GM21447 (cell line): Measurements from ENCODE around the gene BBOX1.
"Not testable (repeated sequence)": the region's sequence is repeated elsewhere in the genome, so short reads cannot be mapped to it uniquely, and the experiment has no call there.

Experiments
- ATAC-seq: cut with Tn5 transposase; IDR thresholded peaks from one replicate; pipeline ENCODE4 v1.9.1; 2021; ENCODE audit not compliant: unreplicated experiment

The BBOX1 gene

DNA sequence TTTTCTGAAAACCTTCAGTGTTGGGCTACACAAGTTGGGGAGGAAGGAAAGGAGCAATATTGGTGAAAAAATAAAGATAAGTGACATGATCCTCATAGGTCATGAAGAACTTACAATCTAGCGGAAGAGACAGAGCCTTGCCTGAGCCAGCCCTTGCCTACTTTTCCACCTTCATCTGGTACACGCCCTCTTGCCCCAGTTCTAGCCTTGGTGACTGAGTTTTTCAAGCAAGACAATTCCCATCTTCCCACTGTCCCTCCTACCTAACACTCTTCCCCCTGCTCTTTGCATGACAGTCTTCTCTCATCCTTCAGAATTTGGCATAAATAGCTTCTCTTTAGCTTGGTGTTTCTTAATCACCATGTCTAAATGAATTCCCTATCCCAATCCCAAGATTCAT, 42.6 kb downstream of the BBOX1 start:
- ATAC-seq: no peak

DNA sequence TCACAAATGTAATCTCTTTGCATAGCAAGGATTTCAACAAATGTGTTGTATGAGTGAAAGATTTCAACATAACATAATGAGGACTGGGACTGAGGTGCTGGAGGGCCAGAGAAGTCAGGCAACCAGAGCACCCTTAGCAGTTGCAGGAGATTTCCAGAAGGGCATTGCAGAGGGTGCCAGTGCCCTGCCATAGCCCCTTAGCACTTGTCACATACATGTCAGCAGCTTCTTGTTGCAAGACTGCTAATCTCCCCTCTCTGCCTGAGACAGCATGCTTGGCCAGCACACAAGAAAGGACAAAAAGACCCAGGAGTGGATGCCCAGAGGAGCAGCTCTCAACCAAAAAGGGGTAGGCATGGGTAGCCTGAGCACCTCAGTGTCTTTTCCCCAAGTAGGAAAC, 43.2 kb downstream of the BBOX1 start:
- no peak for ATAC-seq

DNA sequence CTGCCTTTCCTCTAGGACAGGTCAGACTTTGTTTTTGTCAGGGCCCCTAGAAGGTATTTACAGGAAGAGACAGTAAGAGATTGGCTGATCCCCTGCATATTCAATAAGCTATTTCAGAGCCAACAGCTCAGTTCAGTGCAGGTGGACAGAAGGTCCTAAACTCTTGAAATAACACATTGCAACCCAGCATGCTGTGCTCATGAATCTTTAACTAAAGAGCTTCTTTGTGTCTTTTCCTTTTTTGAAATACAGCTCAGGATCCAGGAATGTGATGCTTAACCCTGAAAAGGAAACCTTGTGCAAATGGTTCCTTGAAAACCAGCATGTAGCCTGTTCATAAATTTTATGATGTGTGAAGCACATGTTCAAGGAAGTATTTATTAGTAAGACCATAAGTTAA, 43.9 kb downstream of the BBOX1 start:
- no peak for ATAC-seq

DNA sequence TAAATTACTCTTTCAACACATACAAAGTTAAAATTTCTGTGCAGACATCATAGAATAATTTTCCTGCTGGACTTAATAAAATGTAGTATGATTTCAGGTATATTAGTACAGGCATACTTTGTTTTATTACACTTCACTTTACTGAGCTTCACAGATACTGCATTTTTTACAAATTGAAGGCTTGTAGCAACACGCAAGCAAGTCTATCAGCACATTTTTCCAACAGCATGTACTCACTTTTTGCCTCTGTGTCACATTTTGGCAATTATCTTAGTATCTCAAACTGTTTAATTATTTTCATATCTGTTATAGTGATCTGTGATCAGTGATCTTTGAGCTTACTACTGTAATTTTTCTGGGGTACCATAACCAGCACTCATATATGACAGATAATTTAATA, 44.5 kb downstream of the BBOX1 start:
- no peak for ATAC-seq

DNA sequence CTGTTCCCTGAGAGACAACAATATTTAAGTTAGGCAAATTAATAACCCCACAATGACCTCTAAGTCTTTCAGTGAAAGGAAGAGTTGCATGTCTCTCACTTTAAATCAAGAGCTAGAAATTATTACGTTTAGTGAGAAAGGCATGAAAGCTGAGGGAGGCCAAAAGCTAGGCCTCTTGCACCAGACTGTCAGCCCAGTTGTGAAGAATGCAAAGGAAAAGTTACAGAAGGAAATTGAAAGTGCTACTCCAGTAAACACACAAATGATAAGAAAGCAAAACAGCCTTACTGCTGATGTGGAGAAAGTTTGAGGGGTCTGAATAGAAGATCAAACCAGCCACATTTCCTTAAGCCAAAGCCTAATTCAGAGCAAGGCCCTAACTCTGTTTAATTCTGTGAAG, 45.0 kb downstream of the BBOX1 start:
- ATAC-seq: no peak

DNA sequence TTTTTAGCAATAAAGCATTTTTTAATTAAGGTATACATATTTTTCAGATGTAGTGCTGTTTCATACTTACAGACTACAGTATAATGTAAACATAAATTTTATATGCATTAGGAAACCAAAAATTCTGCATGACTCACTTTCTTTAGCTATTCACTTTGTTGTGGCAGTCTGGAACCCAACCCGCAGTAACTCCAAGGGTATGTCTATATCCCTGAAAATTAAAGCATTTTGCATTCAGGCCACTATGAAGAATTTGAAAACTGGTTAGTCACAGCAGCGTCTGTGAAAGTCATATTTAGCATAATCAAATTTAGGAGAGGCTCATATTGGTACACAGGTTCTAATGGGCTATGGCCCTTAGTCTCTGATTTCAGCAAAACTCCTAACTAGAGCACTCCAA, 46.8 kb downstream of the BBOX1 start:
- ATAC-seq: no peak

DNA sequence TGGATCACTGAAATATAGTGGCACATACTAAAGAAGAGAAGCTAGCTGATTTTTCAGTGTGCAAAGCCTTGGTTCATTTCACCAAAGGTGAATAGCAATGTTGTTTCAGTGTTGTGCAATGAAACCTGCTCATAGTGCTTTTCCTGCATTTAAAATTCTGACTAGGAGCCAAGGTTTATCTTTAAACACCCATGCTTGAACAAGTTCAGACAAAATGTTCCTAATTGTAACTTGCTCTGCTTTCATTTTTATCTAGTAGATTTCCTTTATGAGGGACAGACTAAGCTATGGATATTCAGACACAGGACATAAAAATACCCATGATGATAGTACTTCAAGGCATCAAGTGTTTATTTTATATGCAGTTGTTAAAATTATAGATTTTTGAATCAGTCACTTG, 47.7 kb downstream of the BBOX1 start:
- ATAC-seq: no peak

DNA sequence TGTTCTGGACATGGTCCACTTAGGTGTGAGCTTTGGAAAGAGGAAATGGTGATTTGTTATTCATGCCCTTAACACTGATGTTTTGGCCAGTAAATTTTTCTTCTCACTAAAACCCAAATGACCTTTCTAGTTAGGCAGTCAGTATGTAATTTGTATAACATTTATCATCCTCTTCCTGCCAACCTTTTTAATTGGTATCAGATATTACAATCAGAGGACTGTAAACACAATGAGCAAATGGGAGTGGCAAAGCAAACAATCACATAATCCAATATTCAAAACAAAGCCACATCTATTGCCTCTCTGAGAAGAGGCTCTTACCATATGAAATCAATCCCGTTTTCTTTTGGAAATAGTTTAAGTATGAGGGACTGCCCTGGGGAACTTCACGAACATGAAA, 49.1 kb downstream of the BBOX1 start:
- ATAC-seq: no peak

DNA sequence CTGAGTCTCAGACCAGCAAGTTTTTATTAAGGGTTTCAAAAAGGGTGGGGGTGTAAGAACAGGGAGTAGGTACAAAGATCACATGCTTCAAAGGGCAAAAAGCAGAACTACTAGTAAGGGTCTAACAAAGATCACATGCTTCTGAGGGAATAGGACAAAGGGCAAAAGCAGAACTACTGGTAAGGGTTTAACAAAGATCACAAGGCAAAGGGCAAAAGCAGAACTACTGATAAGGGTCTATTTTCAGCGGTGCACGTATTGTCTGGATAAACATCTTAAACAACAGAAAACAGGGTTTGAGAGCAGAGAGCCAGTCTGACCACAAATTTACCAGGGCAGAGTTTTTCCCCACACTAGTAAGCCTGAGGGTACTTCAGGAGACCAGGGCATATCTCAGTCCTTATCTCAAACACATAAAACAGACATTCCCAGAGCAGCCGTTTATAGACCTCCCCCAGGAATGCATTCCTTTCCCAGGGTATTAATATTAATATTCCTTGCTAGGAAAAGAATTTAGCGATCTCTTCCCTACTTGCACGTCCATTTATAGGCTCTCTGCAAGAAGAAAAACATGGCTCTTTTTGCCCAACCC, 49.8 kb downstream of the BBOX1 start:
- ATAC-seq: not testable (repeated sequence)

DNA sequence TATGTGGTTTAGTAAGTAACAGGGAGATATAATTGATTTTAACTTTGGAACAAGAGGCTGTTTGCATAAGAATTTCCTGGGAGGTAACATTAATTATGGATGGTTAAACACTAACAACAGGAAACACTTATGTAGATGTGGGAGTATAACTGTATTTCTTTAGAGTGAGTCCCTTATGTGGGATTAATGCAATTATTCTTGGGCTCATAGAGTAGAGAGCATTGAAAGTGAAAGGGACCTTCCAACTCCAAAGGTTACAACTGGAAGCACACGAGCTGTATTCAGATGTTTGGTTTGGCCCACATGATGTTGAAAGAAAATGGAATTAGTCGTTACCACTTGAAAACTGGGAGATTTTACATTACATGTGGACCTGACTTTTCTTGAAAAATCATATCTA, 53.5 kb downstream of the BBOX1 start:
- no peak for ATAC-seq

DNA sequence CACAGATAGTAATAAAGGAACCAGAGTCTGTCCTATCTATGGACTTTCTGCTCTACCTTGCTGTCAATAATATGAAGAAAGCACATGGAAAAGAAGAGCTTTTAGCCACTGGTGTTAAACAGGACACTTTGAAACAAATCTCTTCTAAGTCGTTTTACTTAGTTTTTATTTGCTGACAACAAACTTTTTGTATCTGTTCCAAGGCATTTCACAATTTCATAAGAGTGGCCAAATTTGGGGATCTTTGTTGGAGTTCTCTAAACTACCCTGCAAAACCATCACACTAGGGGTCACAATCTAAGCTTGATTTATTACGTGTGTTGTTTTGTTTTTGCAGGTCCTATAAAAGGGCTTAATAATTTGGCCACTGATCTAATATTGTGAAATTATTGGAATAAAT, 54.4 kb downstream of the BBOX1 start:
- ATAC-seq: no peak

DNA sequence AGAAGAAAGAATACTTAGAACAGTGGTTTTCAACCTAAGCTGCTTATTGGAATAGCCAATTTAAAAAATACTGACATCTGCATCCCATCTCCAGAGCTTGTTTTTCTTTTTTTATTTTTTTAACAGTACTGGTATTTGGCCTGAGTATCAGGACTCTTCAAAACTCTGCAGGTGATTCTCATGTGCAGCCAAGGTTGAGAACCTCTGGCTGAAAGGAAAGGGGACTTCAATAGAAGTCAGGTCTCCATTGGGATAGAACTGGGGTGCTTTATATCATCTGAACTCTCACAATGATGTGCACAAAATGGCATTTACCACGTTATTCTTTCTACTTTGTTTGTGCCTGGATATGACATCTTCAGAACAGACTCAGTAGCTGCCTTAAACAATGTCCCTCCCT, 55.3 kb downstream of the BBOX1 start:
- no peak for ATAC-seq

DNA sequence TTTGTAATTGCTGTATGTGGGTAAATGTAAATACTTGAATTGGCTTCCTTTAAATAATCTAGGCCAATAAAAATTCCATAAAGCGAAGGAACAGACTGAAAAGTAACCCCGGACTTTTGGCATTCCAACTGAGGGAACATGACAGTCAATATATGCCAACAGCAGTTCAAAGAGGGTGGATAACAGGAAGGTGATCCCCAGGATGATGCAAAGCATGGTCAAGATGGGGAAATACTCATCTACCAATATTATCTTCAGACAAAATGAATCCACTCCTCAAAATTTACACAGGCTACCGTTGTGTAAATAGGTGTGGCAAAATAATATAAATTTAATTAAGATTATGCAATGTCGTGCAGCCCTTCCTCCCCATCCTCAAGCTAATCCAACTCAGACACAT, 56.9 kb downstream of the BBOX1 start:
- ATAC-seq: no peak

DNA sequence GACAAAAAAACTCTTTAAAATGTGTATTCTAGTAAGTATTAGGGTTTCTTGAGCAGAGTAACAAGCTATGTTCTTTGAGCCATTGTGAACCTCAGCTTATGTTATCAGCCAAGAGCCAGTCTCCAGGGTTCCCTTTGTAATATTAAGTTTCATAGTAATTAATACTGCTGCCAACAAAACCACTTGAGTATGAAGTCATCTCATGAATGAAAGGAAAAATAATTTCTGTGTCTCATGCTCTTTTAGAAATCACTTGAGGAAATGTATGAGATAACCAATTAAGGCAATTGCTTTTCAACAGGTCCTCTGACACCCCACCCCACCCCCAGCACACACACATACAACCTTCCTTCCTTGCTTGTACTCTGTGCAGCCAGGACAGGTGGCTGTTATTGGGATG, 59.9 kb downstream of the BBOX1 start:
- no peak for ATAC-seq

DNA sequence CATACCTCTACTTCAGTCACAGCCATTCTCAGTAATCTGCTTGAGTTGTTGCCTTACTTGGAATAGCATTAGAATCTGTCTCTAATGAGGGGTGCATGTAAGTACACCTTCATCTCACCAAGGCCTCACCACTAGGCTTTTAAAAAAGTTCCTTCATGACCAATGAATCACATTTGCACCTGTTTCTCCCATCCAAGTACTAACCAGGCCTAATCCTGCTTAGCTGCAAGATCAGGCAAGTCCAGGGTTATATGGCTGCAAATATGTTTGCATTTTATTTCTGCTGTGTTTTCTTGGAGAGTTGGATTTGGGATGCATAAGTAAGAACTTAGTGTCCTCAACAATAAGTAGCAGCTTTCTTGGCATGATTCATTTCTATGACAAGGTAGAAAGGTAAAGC, 66.9 kb downstream of the BBOX1 start:
- no peak for ATAC-seq

DNA sequence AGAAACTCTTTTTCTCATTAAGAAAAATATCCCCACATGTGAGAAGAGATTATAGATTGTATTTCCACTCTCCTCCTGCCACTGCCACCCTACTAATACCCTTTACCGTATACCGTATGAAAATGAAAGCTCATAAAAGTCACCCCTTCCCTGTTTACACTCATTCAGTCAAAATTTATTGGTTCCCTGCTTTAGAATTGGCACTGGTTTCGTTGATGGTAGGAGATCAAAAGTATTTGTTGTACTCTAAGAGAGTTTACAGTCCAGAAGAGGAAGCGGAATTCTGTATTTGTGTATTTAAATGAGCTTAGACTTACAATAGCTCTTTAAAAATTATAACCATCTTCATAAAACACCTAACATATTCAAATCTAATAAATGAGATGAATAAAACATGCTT, 68.2 kb downstream of the BBOX1 start:
- no peak for ATAC-seq

DNA sequence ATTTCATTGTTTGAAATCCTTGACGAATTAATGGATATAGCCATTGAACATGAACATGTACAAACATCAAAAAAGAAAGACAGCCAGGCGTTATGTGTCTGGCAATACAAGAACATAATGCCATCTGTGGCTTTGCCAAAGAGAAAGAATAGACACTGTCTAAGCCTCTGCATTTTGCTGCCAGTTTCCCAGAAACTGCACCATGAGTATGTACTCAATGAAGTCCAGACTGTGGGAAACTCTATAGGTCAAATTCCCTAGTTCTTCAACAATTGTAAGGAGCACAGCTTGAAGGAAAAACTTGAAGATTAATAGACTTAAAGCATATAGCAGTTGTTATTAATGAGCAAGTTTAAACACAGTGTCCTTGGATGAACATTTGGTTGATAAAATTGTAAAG, 71.3 kb downstream of the BBOX1 start:
- no peak for ATAC-seq

DNA sequence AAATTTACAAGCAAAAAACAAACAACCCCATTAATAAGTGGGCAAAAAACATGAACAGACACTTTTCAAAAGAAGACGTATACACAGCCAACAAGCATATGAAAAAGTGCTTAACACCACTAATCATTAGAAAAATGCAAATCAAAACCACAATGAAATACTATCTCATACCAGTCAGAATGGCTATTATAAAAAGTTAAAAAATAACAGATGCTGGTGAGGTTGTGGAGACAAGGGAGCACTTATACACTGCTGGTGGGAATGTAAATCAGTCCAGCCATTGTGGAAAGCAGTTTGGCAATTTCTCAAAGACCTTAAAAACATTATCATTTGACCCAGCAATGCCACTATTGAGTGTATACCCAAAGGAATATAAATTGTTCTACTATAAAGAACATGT, 72.3 kb downstream of the BBOX1 start:
- no peak for ATAC-seq

DNA sequence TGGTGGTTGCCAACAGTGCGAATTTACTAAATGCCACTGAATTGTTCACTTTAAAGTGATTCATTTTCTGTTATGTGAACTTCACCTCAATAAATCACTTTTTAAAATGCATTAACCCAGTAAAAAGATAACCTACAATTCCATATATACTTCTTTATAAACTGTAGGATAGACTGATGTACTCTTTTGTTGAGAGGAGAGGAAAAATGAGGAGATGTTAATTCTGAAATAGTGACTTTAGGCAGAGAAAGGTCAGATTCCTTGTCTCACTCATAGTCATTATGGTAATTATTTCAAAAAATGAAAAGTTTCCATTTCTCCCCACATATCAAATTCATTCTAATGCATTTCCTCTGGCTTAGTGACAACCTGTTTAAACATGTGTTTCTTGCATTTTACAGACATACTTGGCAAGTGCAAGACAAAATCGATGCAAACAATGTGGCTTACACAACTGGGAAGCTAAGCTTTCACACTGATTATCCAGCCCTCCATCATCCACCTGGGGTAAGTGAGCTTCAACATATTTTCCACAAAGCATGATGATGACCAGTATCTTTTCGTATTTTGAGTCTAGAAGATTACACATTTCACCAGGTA, 74.5 kb downstream of the BBOX1 start:
- no peak for ATAC-seq

DNA sequence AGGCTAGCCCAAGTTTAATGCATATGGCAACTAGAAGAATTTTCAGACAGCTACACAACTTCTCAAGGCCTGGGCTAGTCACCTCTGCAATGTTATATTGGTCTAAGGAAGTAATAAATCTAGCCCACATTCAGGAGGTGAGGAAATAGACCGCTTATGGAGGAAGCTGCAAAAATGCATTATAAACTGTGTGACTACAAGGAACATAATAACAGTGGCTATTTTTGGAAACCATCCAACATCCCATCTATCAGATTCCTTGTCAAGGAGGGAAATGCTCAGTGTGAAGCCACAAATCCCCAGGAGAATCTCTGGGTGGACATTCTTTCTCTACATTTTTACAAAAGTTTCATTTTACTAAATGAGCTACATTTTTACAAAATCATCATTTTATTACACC, 76.1 kb downstream of the BBOX1 start:
- no peak for ATAC-seq

DNA sequence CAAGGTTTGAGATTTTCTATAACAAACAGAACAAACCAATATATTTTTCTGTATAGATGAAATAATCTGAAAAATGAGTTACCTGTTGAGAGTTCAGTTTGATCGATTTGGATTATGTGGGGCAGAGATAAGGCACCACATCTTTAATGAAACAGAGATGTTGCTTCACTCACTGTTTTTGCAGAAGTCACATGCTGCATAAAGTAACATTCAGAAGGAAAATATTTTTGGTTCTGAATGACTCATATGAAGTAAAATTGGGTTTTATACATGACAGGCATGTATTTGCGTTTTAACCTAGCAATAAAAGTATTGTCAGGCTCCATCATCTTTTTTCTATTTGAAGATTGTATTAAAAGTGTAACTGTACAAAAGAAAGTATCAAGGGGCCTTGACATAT, 77.8 kb downstream of the BBOX1 start:
- no peak for ATAC-seq

DNA sequence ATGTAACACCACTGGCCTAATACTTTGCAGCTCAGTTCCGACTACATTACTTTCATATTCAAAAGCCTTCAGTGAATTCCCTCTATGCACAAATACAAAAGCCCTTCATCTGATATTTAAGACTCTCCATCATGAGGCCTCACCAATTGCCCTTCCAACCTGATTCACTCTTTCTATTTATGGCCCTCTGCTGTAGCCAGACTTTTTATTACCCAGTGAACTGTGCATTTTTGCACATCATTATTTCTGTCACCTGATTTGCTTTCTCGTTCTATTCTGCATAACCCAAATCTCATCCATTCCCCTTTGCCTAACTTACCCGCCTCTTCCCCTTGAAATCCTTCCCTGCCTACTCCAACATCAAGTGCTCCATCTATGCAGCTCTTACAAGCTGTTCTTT, 78.3 kb downstream of the BBOX1 start:
- ATAC-seq: no peak

DNA sequence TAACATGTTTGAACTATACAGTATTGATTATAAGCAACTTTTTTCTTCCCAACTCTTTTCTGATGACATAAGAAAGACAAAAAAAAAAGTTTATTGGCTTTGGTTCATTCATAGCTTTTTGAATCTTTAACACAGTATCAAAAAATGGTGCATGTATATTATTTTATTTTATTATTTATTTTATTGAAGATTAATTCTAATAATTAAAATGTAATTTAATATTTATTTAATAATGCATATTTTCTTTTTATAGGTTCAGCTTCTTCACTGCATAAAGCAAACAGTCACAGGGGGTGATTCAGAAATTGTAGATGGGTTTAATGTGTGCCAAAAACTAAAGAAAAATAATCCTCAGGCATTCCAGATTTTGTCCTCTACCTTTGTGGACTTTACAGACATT, 78.8 kb downstream of the BBOX1 start:
- ATAC-seq: no peak
